GM19324 (cell line): Measurements from ENCODE around the gene KCNIP4.

ENCODE experiments used
- ATAC-seq: cut with Tn5 transposase; IDR thresholded peaks from one replicate; pipeline ENCODE4 v1.9.1; 2021; ENCODE audit warnings: mild to moderate bottlenecking, moderate library complexity; ENCODE audit not compliant: unreplicated experiment, low FRiP score

The KCNIP4 gene

GRCh38 chr4:20724915-20725314 is 1223.7 kb downstream of the KCNIP4 start:
- no peak for ATAC-seq

- ATAC-seq: no peak
Measured at GRCh38 chr4:20723463-20723862, 1225.1 kb downstream of the KCNIP4 start.

- ATAC-seq: no peak
Measured at GRCh38 chr4:20723019-20723418, 1225.6 kb downstream of the KCNIP4 start.

GRCh38 chr4:20711335-20711734 is 1237.2 kb downstream of the KCNIP4 start:
- ATAC-seq: no peak

GRCh38 chr4:20700007-20700761 is 1248.4 kb downstream of the KCNIP4 start, which contains the start of gene PACRGL:
Gene PACRGL, plus strand, starts transcription at chr4:20700458. Its CDS starts 4,024 bp downstream, at chr4:20704482.
- peak; percentile 100 for ATAC-seq

GRCh38 chr4:20698820-20699219 is 1249.8 kb downstream of the KCNIP4 start:
- no peak for ATAC-seq

- no peak for ATAC-seq
Measured at GRCh38 chr4:20698382-20698781, 1250.2 kb downstream of the KCNIP4 start.

- no peak for ATAC-seq
Measured at GRCh38 chr4:20696815-20697214, 1251.8 kb downstream of the KCNIP4 start.

- no peak for ATAC-seq
Measured at GRCh38 chr4:20687864-20688263, 1260.7 kb downstream of the KCNIP4 start.

GRCh38 chr4:20684852-20685763 is 1263.5 kb downstream of the KCNIP4 start:
- ATAC-seq: no peak

- no peak for ATAC-seq
Measured at GRCh38 chr4:20683766-20684165, 1264.8 kb downstream of the KCNIP4 start.

- no peak for ATAC-seq
Measured at GRCh38 chr4:20682853-20683252, 1265.7 kb downstream of the KCNIP4 start.

- no peak for ATAC-seq
Measured at GRCh38 chr4:20681271-20681670, 1267.3 kb downstream of the KCNIP4 start.

- no peak for ATAC-seq
Measured at GRCh38 chr4:20680736-20681135, 1267.8 kb downstream of the KCNIP4 start.

- ATAC-seq: no peak
Measured at GRCh38 chr4:20679951-20680350, 1268.6 kb downstream of the KCNIP4 start.
